ENCODE results near the gene FCF1.

DNA sequence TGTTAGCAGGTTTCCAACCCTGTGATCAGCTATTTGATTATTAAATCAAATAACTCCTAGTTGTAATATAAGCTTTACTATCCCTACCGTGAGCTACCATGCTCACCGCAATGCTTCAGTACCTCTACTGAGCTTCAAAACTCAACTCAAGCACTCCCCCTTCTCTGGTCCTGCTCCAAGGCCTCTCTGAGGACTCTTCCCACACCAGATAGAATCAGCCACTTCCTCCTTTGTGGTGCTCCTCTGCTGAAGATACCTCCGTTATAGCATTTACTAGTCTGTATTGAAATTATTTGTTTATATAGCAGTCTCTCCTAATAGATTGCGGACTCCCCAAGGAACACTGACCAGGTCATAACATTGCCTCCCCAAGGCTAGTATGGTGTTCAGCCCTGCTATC lies 17.5 kb upstream of the FCF1 start:
- TF ChIP-seq EZH2phosphoT487 (IDR thresholded peaks at IDR 0.05; ENCODE audit: insufficient read depth, low read depth) (no peak), EZH2 (IDR thresholded peaks at IDR 0.05; ENCODE audit: insufficient read depth, poor library complexity, severe bottlenecking) (no peak)
